Esophagus muscularis mucosa (tissue), 3 donors: Measurements from ENCODE around the gene TRIM3.

Source experiments
- POLR2A ChIP-seq: fragments of 450-650 bp; IDR thresholded peaks from one replicate; pipeline ENCODE4 v1.6.1; 2017; ENCODE audit warnings: antibody characterized with exemption, moderate library complexity, mild to moderate bottlenecking, low read depth
- POLR2AphosphoS5 ChIP-seq, 2 donors: sonication (generic); formaldehyde crosslinking; IDR thresholded peaks; one replicate each; pipeline ENCODE4 v1.6.1; 2017; ENCODE audit warnings: antibody characterized with exemption in 2 of 2
- TF ChIP-seq, protein P1 (sequence below), 3 experiments: fragments of 200-600 bp in 2 of 3; fragments of 450-650 bp in 1 of 3; sonication (generic) in 2 of 3; IDR thresholded peaks; one replicate each; pipeline ENCODE4 v1.5.1; 2017 to 2019; ENCODE audit warnings: antibody characterized with exemption in 3 of 3, mild to moderate bottlenecking in 2 of 3, moderate library complexity in 1 of 3

- no peak for TF ChIP-seq POLR2A
- TF ChIP-seq, protein P1, sequence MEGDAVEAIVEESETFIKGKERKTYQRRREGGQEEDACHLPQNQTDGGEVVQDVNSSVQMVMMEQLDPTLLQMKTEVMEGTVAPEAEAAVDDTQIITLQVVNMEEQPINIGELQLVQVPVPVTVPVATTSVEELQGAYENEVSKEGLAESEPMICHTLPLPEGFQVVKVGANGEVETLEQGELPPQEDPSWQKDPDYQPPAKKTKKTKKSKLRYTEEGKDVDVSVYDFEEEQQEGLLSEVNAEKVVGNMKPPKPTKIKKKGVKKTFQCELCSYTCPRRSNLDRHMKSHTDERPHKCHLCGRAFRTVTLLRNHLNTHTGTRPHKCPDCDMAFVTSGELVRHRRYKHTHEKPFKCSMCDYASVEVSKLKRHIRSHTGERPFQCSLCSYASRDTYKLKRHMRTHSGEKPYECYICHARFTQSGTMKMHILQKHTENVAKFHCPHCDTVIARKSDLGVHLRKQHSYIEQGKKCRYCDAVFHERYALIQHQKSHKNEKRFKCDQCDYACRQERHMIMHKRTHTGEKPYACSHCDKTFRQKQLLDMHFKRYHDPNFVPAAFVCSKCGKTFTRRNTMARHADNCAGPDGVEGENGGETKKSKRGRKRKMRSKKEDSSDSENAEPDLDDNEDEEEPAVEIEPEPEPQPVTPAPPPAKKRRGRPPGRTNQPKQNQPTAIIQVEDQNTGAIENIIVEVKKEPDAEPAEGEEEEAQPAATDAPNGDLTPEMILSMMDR (IDR thresholded peaks at IDR 0.05) = no peak
- no peak for TF ChIP-seq POLR2AphosphoS5 (IDR thresholded peaks at IDR 0.05)
Observed at GRCh38 chr11:6504166-6504565, 30.4 kb upstream of the TRIM3 start.
